Neural progenitor cell (in vitro differentiated cells): ENCODE measurements around the gene SFXN2. TPM values are rescaled to one million over a fixed set of nuclear protein-coding genes. Genes with fewer than 3 reads are reported as not detected.
A peak's percentile ranks its signal among the peaks of the same experiment; 100 is the strongest.
"Not testable (repeated sequence)": the region's sequence is repeated elsewhere in the genome, so short reads cannot be mapped to it uniquely, and the experiment has no call there.

Experiments
- DNase-seq: peaks from one replicate; pipeline ENCODE4 v3.0.0-alpha.2; 2016; ENCODE audit warnings: low spot score
- H2AFZ ChIP-seq: fragments of 200-600 bp; sonication (generic); replicated peaks from 2 replicates; pipeline ENCODE4 v1.6.1; 2016; ENCODE audit warnings: antibody characterized with exemption
- H3F3A ChIP-seq: fragments of 200-600 bp; sonication (generic); 2 replicates; pipeline ENCODE4 v1.6.1; 2016; ENCODE audit warnings: antibody characterized with exemption, low read depth
- H3K27ac ChIP-seq: fragments of 200-600 bp; sonication (generic); 2 replicates; pipeline ENCODE4 v1.5.1; 2016; ENCODE audit warnings: mild to moderate bottlenecking
- H3K27me3 ChIP-seq: fragments of 200-600 bp; sonication (generic); 2 replicates; pipeline ENCODE4 v1.6.1; 2016; ENCODE audit warnings: mild to moderate bottlenecking, moderate library complexity
- H3K36me3 ChIP-seq: fragments of 200-600 bp; sonication (generic); 2 replicates; pipeline ENCODE4 v1.5.1; 2016
- H3K4me1 ChIP-seq: fragments of 200-600 bp; sonication (generic); 2 replicates; pipeline ENCODE4 v1.6.1; 2016; ENCODE audit warnings: mixed run types
- H3K4me2 ChIP-seq: fragments of 200-600 bp; sonication (generic); 2 replicates; pipeline ENCODE4 v1.6.1; 2016
- H3K4me3 ChIP-seq: fragments of 200-600 bp; sonication (generic); 2 replicates; pipeline ENCODE4 v1.5.1; 2016
- H3K79me2 ChIP-seq: fragments of 200-600 bp; sonication (generic); 2 replicates; pipeline ENCODE4 v1.6.1; 2016; ENCODE audit warnings: low read depth
- H3K9ac ChIP-seq: fragments of 200-600 bp; sonication (generic); 2 replicates; pipeline ENCODE4 v1.6.1; 2016
- H3K9me3 ChIP-seq: fragments of 200-600 bp; sonication (generic); 2 replicates; pipeline ENCODE4 v1.5.1; 2016; ENCODE audit warnings: low read depth
- H4K20me1 ChIP-seq: fragments of 200-600 bp; sonication (generic); 2 replicates; pipeline ENCODE4 v1.6.1; 2016; ENCODE audit warnings: low read depth
- H3K27ac Mint-ChIP-seq: 3 replicates; pipeline ENCODE4 v1.8.0; 2021; ENCODE audit warnings: mixed read lengths
- H3K27me3 Mint-ChIP-seq: 2 replicates; pipeline ENCODE4 v1.8.0; 2022; ENCODE audit warnings: low read depth, mild to moderate bottlenecking, inconsistent platforms, moderate library complexity, mixed read lengths; ENCODE audit not compliant: insufficient read depth
- H3K36me3 Mint-ChIP-seq: 3 replicates; pipeline ENCODE4 v1.8.0; 2021; ENCODE audit warnings: mixed read lengths
- H3K4me1 Mint-ChIP-seq: 3 replicates; pipeline ENCODE4 v1.8.0; 2021; ENCODE audit warnings: mixed read lengths
- H3K4me3 Mint-ChIP-seq: 3 replicates; pipeline ENCODE4 v1.8.0; 2021; ENCODE audit warnings: mild to moderate bottlenecking, moderate library complexity, mixed read lengths
- H3K9me3 Mint-ChIP-seq: 3 replicates; pipeline ENCODE4 v1.8.0; 2020; ENCODE audit warnings: mixed read lengths
- CTCF ChIP-seq: fragments of 200-600 bp; sonication (generic); IDR thresholded peaks from 2 replicates; pipeline ENCODE4 v1.5.1; 2017; ENCODE audit warnings: antibody characterized with exemption, mild to moderate bottlenecking
- EZH2 ChIP-seq: fragments of 200-600 bp; sonication (generic); IDR thresholded peaks from 2 replicates; pipeline ENCODE4 v1.6.1; 2017; ENCODE audit warnings: antibody characterized with exemption, mild to moderate bottlenecking, moderate library complexity
- EZH2phosphoT487 ChIP-seq: fragments of 200-600 bp; sonication (generic); IDR thresholded peaks from 2 replicates; pipeline ENCODE4 v1.6.1; 2017; ENCODE audit warnings: antibody characterized with exemption
- total RNA-seq: library from RNA; depleted of rRNA; stranded (reverse); fragments of >200 nt; gene quantifications from 2 replicates; pipeline ENCODE4 v1.2.3, GENCODE V29; 2015; ENCODE audit warnings: low replicate concordance

The SFXN2 gene
- total RNA-seq, 1 donor from 2014 or later: 6.4 TPM

GRCh38 chr10:102713814-102714620 lies 419 bp upstream of the SFXN2 start, which contains the start of gene ARL3:
Gene ARL3, minus strand, starts transcription at chr10:102714397. Its CDS starts 122 bp downstream, at chr10:102714275.
- Mint-ChIP-seq H3K9me3 (no peaks in the 10 kb centered on the region), H3K4me1 (peaks cover 58% of the 10 kb centered on the region), H3K36me3 (peaks cover 6% of the 10 kb centered on the region), H3K4me3 (peak within 1 kb of the TSS; percentile 94), H3K27me3 (no peaks in the 10 kb centered on the region), H3K27ac (peak within 1 kb of the TSS; percentile 88)
- Histone ChIP-seq H3K4me1 (peaks cover 43% of the 10 kb centered on the region), H3K4me3 (peak within 1 kb of the TSS; percentile 75), H2AFZ (peak within 1 kb of the TSS; percentile 71), H3K9ac (peak within 1 kb of the TSS; percentile 76), H3K9me3 (no peaks in the 10 kb centered on the region), H3K36me3 (no peaks in the 10 kb centered on the region), H3K79me2 (peaks cover 91% of the 10 kb centered on the region), H3K27ac (peak within 1 kb of the TSS; percentile 43), H3K27me3 (no peaks in the 10 kb centered on the region), H3K4me2 (peak within 1 kb of the TSS; percentile 97), H4K20me1 (peaks cover 46% of the 10 kb centered on the region), H3F3A (peaks cover 32% of the 10 kb centered on the region)
- DNase-seq: peak; percentile 100
- TF ChIP-seq EZH2: no peak
- TF ChIP-seq CTCF: peak; percentile 63

GRCh38 chr10:102715880-102716279 lies 1.4 kb downstream of the SFXN2 start:
- no peaks in the 10 kb centered on the region for H3K9me3 Mint-ChIP-seq
- no peak overlapping the region for H3K9ac ChIP-seq

GRCh38 chr10:102716900-102717565 lies 2.6 kb downstream of the SFXN2 start:
- peak overlapping the region; percentile 33 for H3K4me3 Mint-ChIP-seq
- Histone ChIP-seq H3K4me2 (peak overlapping the region; percentile 60), H3F3A (peaks cover 41% of the 10 kb centered on the region), H3K79me2 (peaks cover 91% of the 10 kb centered on the region), H4K20me1 (peaks cover 34% of the 10 kb centered on the region), H3K4me1 (peaks cover 38% of the 10 kb centered on the region)
- H3K36me3 ChIP-seq, H3K36me3 Mint-ChIP-seq, H3K9me3 ChIP-seq, H2AFZ ChIP-seq, H3K9ac ChIP-seq, H3K27me3 Mint-ChIP-seq, H3K4me3 ChIP-seq, H3K27ac ChIP-seq, H3K27ac Mint-ChIP-seq, H3K27me3 ChIP-seq, DNase-seq, H3K9me3 Mint-ChIP-seq: not testable (repeated sequence)
- H3K4me1 Mint-ChIP-seq: peaks cover 58% of the 10 kb centered on the region

More at GRCh38 chr10:102715880-102716279, 1.4 kb downstream of the SFXN2 start:
- Histone ChIP-seq H3K27ac (no peak overlapping the region), H3K27me3 (no peaks in the 10 kb centered on the region), H3K4me1 (peaks cover 41% of the 10 kb centered on the region), H3K36me3 (no peaks in the 10 kb centered on the region), H3F3A (peaks cover 35% of the 10 kb centered on the region), H3K4me2 (peak overlapping the region; percentile 83), H3K9me3 (no peaks in the 10 kb centered on the region), H2AFZ (no peak overlapping the region), H4K20me1 (peaks cover 37% of the 10 kb centered on the region), H3K4me3 (peak overlapping the region; percentile 75), H3K79me2 (peaks cover 91% of the 10 kb centered on the region)
- no peaks in the 10 kb centered on the region for H3K27me3 Mint-ChIP-seq
- H3K27ac Mint-ChIP-seq: no peak overlapping the region
- peaks cover 10% of the 10 kb centered on the region for H3K36me3 Mint-ChIP-seq
- TF ChIP-seq CTCF (no peak), EZH2phosphoT487 (no peak), EZH2 (no peak)
- H3K4me3 Mint-ChIP-seq: peak overlapping the region; percentile 94
- H3K4me1 Mint-ChIP-seq: peaks cover 58% of the 10 kb centered on the region
- DNase-seq: no peak
